ENCODE measurements around the gene CEP89. TPM values are rescaled to one million over a fixed set of nuclear protein-coding genes. Genes with fewer than 3 reads are reported as not detected.

Gene CEP89
- total RNA-seq, 1 experiment from 2014 or later: 14.5 TPM

GRCh38 chr19:32910874-32911273 lies 60.9 kb downstream of the CEP89 start:
- ChIA-PET CTCF (no interaction called here), POLR2A (no interaction called here)
- Histone ChIP-seq H3K9me3 (no peaks in the 10 kb centered on the region), H3K4me1 (peaks cover 15% of the 10 kb centered on the region), H3K4me3 (ENCODE audit: low read depth, low read length) (no peak overlapping the region), H3K36me3 (ENCODE audit: control insufficient read depth, insufficient read depth, low read length) (no peaks in the 10 kb centered on the region), H3K27me3 (replicated peaks; ENCODE audit: control insufficient read depth, insufficient read depth, low read length) (no peaks in the 10 kb centered on the region)
- Mint-ChIP-seq H3K4me1 (ENCODE audit: low read depth, unreplicated experiment) (peaks cover 20% of the 10 kb centered on the region), H3K36me3 (ENCODE audit: insufficient read depth, unreplicated experiment) (no peaks in the 10 kb centered on the region), H3K27me3 (ENCODE audit: insufficient read depth, unreplicated experiment) (no peaks in the 10 kb centered on the region), H3K27ac (ENCODE audit: unreplicated experiment) (no peak overlapping the region), H3K9me3 (ENCODE audit: unreplicated experiment) (no peaks in the 10 kb centered on the region), H3K4me3 (ENCODE audit: unreplicated experiment) (no peak overlapping the region)
- intact Hi-C loops (cut with micrococcal nuclease; ENCODE audit: unreplicated experiment): no loop called here
- BruUV-seq (replicated peaks): no TSS peak
- no peak for DNase-seq
- no peak for TF ChIP-seq CTCF (IDR thresholded peaks at IDR 0.05; ENCODE audit: insufficient read depth in 1 of 2, low read depth in 1 of 2, low read length in 1 of 2, severe bottlenecking in 1 of 2, unreplicated experiment in 1 of 2)

- Mint-ChIP-seq H3K27ac (ENCODE audit: unreplicated experiment) (no peak overlapping the region), H3K9me3 (ENCODE audit: unreplicated experiment) (no peaks in the 10 kb centered on the region), H3K27me3 (ENCODE audit: insufficient read depth, unreplicated experiment) (no peaks in the 10 kb centered on the region), H3K4me1 (ENCODE audit: low read depth, unreplicated experiment) (peaks cover 20% of the 10 kb centered on the region), H3K4me3 (ENCODE audit: unreplicated experiment) (no peak overlapping the region), H3K36me3 (ENCODE audit: insufficient read depth, unreplicated experiment) (no peaks in the 10 kb centered on the region)
- Histone ChIP-seq H3K9me3 (no peaks in the 10 kb centered on the region), H3K36me3 (ENCODE audit: control insufficient read depth, insufficient read depth, low read length) (no peaks in the 10 kb centered on the region), H3K4me3 (ENCODE audit: low read depth, low read length) (no peak overlapping the region), H3K4me1 (peaks cover 15% of the 10 kb centered on the region), H3K27me3 (replicated peaks; ENCODE audit: control insufficient read depth, insufficient read depth, low read length) (no peaks in the 10 kb centered on the region)
- no peak for DNase-seq
- no peak for TF ChIP-seq CTCF (IDR thresholded peaks at IDR 0.05; ENCODE audit: insufficient read depth in 1 of 2, low read depth in 1 of 2, low read length in 1 of 2, severe bottlenecking in 1 of 2, unreplicated experiment in 1 of 2)
- BruUV-seq (replicated peaks): no TSS peak
- ChIA-PET POLR2A (no interaction called here), CTCF (interaction anchor here (0.6 kb wide), 1 partner anchor 415 kb away, joined by 3 read pairs; no protein-coding TSS in a partner anchor)
- intact Hi-C loops (cut with micrococcal nuclease; ENCODE audit: unreplicated experiment): no loop called here
Observed at GRCh38 chr19:32910094-32910493, 61.7 kb downstream of the CEP89 start.

GRCh38 chr19:32909257-32909656 lies 62.5 kb downstream of the CEP89 start:
- BruUV-seq (replicated peaks): no TSS peak
- H3K36me3 ChIP-seq (ENCODE audit: control insufficient read depth, insufficient read depth, low read length): no peaks in the 10 kb centered on the region
- peak in 1 of 2 experiments; percentile 19 for DNase-seq
- H3K4me3 ChIP-seq (ENCODE audit: low read depth, low read length): no peak overlapping the region
- ChIA-PET POLR2A (no interaction called here), CTCF (no interaction called here)
- H3K36me3 Mint-ChIP-seq (ENCODE audit: insufficient read depth, unreplicated experiment): no peaks in the 10 kb centered on the region
- H3K27me3 ChIP-seq (replicated peaks; ENCODE audit: control insufficient read depth, insufficient read depth, low read length): no peaks in the 10 kb centered on the region
- H3K4me1 ChIP-seq: peaks cover 15% of the 10 kb centered on the region
- TF ChIP-seq CTCF (IDR thresholded peaks at IDR 0.05; ENCODE audit: insufficient read depth in 1 of 2, low read depth in 1 of 2, low read length in 1 of 2, severe bottlenecking in 1 of 2, unreplicated experiment in 1 of 2): no peak
- H3K4me3 Mint-ChIP-seq (ENCODE audit: unreplicated experiment): no peak overlapping the region
- H3K27me3 Mint-ChIP-seq (ENCODE audit: insufficient read depth, unreplicated experiment): no peaks in the 10 kb centered on the region
- peaks cover 20% of the 10 kb centered on the region for H3K4me1 Mint-ChIP-seq (ENCODE audit: low read depth, unreplicated experiment)
- H3K9me3 ChIP-seq: no peaks in the 10 kb centered on the region
- H3K27ac Mint-ChIP-seq (ENCODE audit: unreplicated experiment): no peak overlapping the region
- intact Hi-C loops (cut with micrococcal nuclease; ENCODE audit: unreplicated experiment): no loop called here
- H3K9me3 Mint-ChIP-seq (ENCODE audit: unreplicated experiment): no peaks in the 10 kb centered on the region

All from Caco-2 (cell line).